Keratinocyte (primary cell): ENCODE results near the gene CRIM1. TPM values are rescaled to one million over a fixed set of nuclear protein-coding genes. Genes with fewer than 3 reads are reported as not detected.

Experiments used
- DNase-seq: peaks from one replicate; pipeline ENCODE4 v3.0.0-alpha.2; 2011; ENCODE audit warnings: low read depth, missing footprints, low spot score
- FAIRE-seq: peaks from 2 replicates; lab custom pipeline; 2011; peaks lifted over from hg19 to GRCh38; lab: Jason Lieb, UNC
- H2AFZ ChIP-seq: 2 replicates; pipeline ENCODE4 v1.6.0; 2012; ENCODE audit warnings: low read length, control low read depth, inconsistent platforms; ENCODE audit not compliant: control insufficient read depth
- H3K27ac ChIP-seq: 2 replicates; pipeline ENCODE4 v1.5.1; 2011; ENCODE audit warnings: low read length; ENCODE audit not compliant: control insufficient read depth, insufficient read depth
- H3K27me3 ChIP-seq: 3 replicates; pipeline ENCODE4 v1.6.0; 2011; ENCODE audit warnings: low read length; ENCODE audit not compliant: control insufficient read depth, insufficient read depth; ENCODE audit errors: extremely low read depth
- H3K36me3 ChIP-seq, 2 experiments: 2 replicates in 1 of 2; 3 replicates in 1 of 2; pipeline ENCODE4 v1.5.1; 2011; ENCODE audit warnings: low read length in 2 of 2, mild to moderate bottlenecking in 1 of 2; ENCODE audit not compliant: control insufficient read depth in 2 of 2, insufficient read depth in 2 of 2; ENCODE audit errors: extremely low read depth in 1 of 2
- H3K4me1 ChIP-seq: 3 replicates; pipeline ENCODE4 v1.5.1; 2011; ENCODE audit warnings: low read length; ENCODE audit not compliant: control insufficient read depth, insufficient read depth; ENCODE audit errors: extremely low read depth
- H3K4me2 ChIP-seq: 3 replicates; pipeline ENCODE4 v1.6.0; 2011; ENCODE audit warnings: low read depth, low read length; ENCODE audit not compliant: control insufficient read depth, insufficient read depth; ENCODE audit errors: extremely low read depth
- H3K4me3 ChIP-seq, 3 experiments: fragments of 200-600 bp in 1 of 3; sonication (generic) in 1 of 3; 2 replicates in 2 of 3; 3 replicates in 1 of 3; pipeline ENCODE4 v1.5.1; 2011 to 2016; ENCODE audit warnings: low read length in 3 of 3, mild to moderate bottlenecking in 3 of 3, control low read depth in 2 of 3, inconsistent platforms in 1 of 3, low read depth in 1 of 3, mixed read lengths in 1 of 3, mixed run types in 1 of 3, moderate library complexity in 1 of 3; ENCODE audit not compliant: control insufficient read depth in 2 of 3, insufficient read depth in 2 of 3; ENCODE audit errors: extremely low read depth in 1 of 3
- H3K79me2 ChIP-seq: 2 replicates; pipeline ENCODE4 v1.6.0; 2012; ENCODE audit warnings: low read length; ENCODE audit not compliant: control insufficient read depth, insufficient read depth
- H3K9ac ChIP-seq: 3 replicates; pipeline ENCODE4 v1.6.0; 2011; ENCODE audit warnings: low read length; ENCODE audit not compliant: control insufficient read depth, insufficient read depth; ENCODE audit errors: extremely low read depth
- H3K9me1 ChIP-seq: 3 replicates; pipeline ENCODE4 v1.6.0; 2011; ENCODE audit warnings: low read length; ENCODE audit not compliant: control insufficient read depth, insufficient read depth; ENCODE audit errors: extremely low read depth
- H3K9me3 ChIP-seq: 2 replicates; pipeline ENCODE4 v1.5.1; 2012; ENCODE audit warnings: low read depth, low read length; ENCODE audit not compliant: control insufficient read depth
- H4K20me1 ChIP-seq: 3 replicates; pipeline ENCODE4 v1.6.0; 2011; ENCODE audit warnings: low read length; ENCODE audit not compliant: control insufficient read depth, insufficient read depth; ENCODE audit errors: extremely low read depth
- CTCF ChIP-seq, 3 experiments: IDR thresholded peaks in 1 of 3; conservative IDR thresholded peaks in 1 of 3; optimal IDR thresholded peaks in 1 of 3; 2 replicates in 2 of 3; 3 replicates in 1 of 3; pipeline versions ENCODE3 to v1.5.1; 2011; ENCODE audit warnings: low read length in 3 of 3, mild to moderate bottlenecking in 3 of 3, moderate library complexity in 2 of 3, control low read depth in 1 of 3, inconsistent platforms in 1 of 3; ENCODE audit not compliant: insufficient read depth in 2 of 3; ENCODE audit errors: extremely low read depth in 1 of 3
- EZH2 ChIP-seq: IDR thresholded peaks from one replicate; pipeline ENCODE4 v1.6.1; 2012; ENCODE audit warnings: inconsistent platforms, mild to moderate bottlenecking, low read length, moderate library complexity
- dilution Hi-C: fragments of 300-500 bp; cut with MboI; formaldehyde crosslinking; loops from one replicate; pipeline ENCODE4 v1.7.0; 2020; ENCODE audit warnings: low sequenced_read_pairs; ENCODE audit not compliant: extremely low pct_ligation_motif_present
- polyA plus RNA-seq, 5 experiments: library from polyadenylated mRNA; depleted of rRNA in 3 of 5; stranded (reverse) in 3 of 5; stranded (forward) in 1 of 5; unstranded in 1 of 5; fragments of >200 nt; gene quantifications; 1 replicate in 1 of 5; 2 replicates in 3 of 5; 3 replicates in 1 of 5; pipeline versions ENCODE4 v1.2.1 to v1.2.3, GENCODE V29; 2011 to 2012; ENCODE audit warnings: missing spikeins in 2 of 5, low read depth in 1 of 5, low replicate concordance in 1 of 5

The CRIM1 gene
- polyA plus RNA-seq, 1 donor (not counting 4 experiments of a cell fraction or from before 2014, with no cell fraction given), result 98.3 TPM

GRCh38 chr2:36579297-36579664 lies 223.7 kb downstream of the CRIM1 start:
- no peaks in the 10 kb centered on the region for H3K27me3 ChIP-seq
- no peak for TF ChIP-seq EZH2
- no peak for TF ChIP-seq CTCF (optimal IDR thresholded peaks at IDR 0.05 in 1 of 3, IDR thresholded peaks at IDR 0.05 in 1 of 3, conservative IDR thresholded peaks at IDR 0.05 in 1 of 3; ENCODE audit: extremely low read depth in 1 of 3, insufficient read depth in 2 of 3, low read length in 3 of 3)
- no peaks in the 10 kb centered on the region for H3K9me1 ChIP-seq
- peaks cover 5% of the 10 kb centered on the region for H3K79me2 ChIP-seq
- no peak overlapping the region for H3K4me3 ChIP-seq
- no peak overlapping the region for H3K4me2 ChIP-seq
- DNase-seq (no peak), FAIRE-seq (no peak)
- H3K27ac ChIP-seq, result no peak overlapping the region
- no peak overlapping the region for H3K9ac ChIP-seq
- peaks cover 6% of the 10 kb centered on the region for H3K4me1 ChIP-seq
- no peak overlapping the region for H2AFZ ChIP-seq
- peaks cover 18 to 42% of the 10 kb centered on the region in 2 experiments for H3K36me3 ChIP-seq
- H3K9me3 ChIP-seq, result no peaks in the 10 kb centered on the region
- H4K20me1 ChIP-seq, result peaks cover 4% of the 10 kb centered on the region
- dilution Hi-C loops, result no loop called here

DNA sequence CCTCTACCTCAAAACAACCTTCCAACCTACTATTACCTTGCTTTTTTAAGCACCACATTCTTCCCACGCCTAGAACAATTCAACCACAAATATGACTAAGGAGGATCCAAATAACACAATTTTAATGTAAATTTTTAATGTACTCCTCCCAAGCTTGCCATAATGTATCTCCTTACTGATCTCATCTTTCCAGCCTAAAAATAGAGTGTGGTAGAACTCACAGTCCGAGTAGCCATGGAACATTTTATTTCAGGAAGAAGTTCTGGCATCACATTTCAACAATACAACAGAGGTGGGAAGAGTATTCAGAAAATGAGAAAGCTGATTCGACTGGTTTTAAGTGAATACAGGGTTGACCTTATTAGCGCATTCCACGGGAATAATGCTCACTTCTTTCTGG lies 227.0 kb downstream of the CRIM1 start:
- Histone ChIP-seq H3K9me1 (no peaks in the 10 kb centered on the region), H3K9ac (no peak overlapping the region), H3K4me1 (peaks cover 6% of the 10 kb centered on the region), H4K20me1 (peaks cover 4% of the 10 kb centered on the region), H3K4me2 (no peak overlapping the region), H3K27me3 (no peaks in the 10 kb centered on the region), H3K36me3 (peaks cover 21 to 39% of the 10 kb centered on the region in 2 experiments), H3K27ac (no peak overlapping the region), H3K4me3 (no peak overlapping the region), H3K79me2 (peaks cover 11% of the 10 kb centered on the region), H3K9me3 (no peaks in the 10 kb centered on the region), H2AFZ (no peak overlapping the region)
- TF ChIP-seq EZH2 (no peak), CTCF (optimal IDR thresholded peaks at IDR 0.05 in 1 of 3, IDR thresholded peaks at IDR 0.05 in 1 of 3, conservative IDR thresholded peaks at IDR 0.05 in 1 of 3; ENCODE audit: extremely low read depth in 1 of 3, insufficient read depth in 2 of 3, low read length in 3 of 3) (no peak)
- FAIRE-seq (no peak), DNase-seq (no peak)
- dilution Hi-C loops, result no loop called here
